SK-N-MC (cell line): ENCODE measurements around the gene CHTF18.

Experiments used
- EZH2 ChIP-seq: fragments of 200-600 bp; sonication (generic); IDR thresholded peaks from one replicate; pipeline ENCODE4 v1.6.1; 2017; ENCODE audit warnings: antibody characterized with exemption
- FOXP2 ChIP-seq: optimal IDR thresholded peaks from 2 replicates; pipeline ENCODE3; 2011; ENCODE audit warnings: mild to moderate bottlenecking, moderate library complexity; ENCODE audit not compliant: insufficient read depth; ENCODE audit errors: extremely low read length, control extremely low read depth
- POLR2AphosphoS5 ChIP-seq: IDR thresholded peaks from 2 replicates; pipeline ENCODE4 v1.6.1; 2012; ENCODE audit warnings: mild to moderate bottlenecking, low read depth, low read length, borderline replicate concordance

- TF ChIP-seq POLR2AphosphoS5 = no peak
- TF ChIP-seq EZH2 = no peak
- TF ChIP-seq FOXP2 = no peak
Measured at GRCh38 chr16:797120-797420, 8.7 kb downstream of the CHTF18 start.
